ENCODE measurements around the gene HS6ST3. TPM values are rescaled to one million over a fixed set of nuclear protein-coding genes. Genes with fewer than 3 reads are reported as not detected.

HS6ST3 gene
- total RNA-seq, 1 experiment from 2014 or later, result not detected

DNA sequence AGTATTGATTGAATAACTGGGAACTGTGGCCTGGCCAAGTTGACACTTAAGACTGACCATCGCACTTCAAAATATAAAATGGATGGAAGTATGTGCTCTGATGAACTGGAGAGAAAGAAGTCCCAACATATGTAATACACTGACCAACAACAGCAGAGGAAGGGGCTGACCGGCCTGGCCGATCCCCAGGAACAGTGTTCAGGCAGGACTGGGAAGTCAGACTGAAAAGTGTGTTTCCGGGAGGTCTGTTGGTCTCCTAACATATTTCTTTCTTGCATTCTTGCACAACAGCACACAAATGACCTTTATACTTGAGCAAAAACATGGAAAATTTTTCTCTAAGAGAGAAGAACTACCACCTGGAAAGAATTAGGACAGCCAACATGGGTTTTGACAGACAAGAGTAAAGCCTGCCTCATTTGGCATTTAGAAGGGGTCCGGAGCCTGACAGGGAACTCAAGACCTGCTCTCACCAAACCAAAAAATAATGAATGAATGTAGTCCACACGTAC is 606.5 kb downstream of the HS6ST3 start:
- Histone ChIP-seq H3K27me3 (replicated peaks; ENCODE audit: control insufficient read depth, insufficient read depth, low read length) (no peaks in the 10 kb centered on the region), H3K36me3 (ENCODE audit: control insufficient read depth, insufficient read depth, low read length) (no peaks in the 10 kb centered on the region), H3K4me1 (no peaks in the 10 kb centered on the region), H3K4me3 (ENCODE audit: low read depth, low read length) (no peak overlapping the region), H3K9me3 (no peaks in the 10 kb centered on the region; the same call in 1 of the 2 replicates)
- intact Hi-C loops (cut with micrococcal nuclease; ENCODE audit: unreplicated experiment), result no loop called here
- Mint-ChIP-seq H3K9me3 (ENCODE audit: unreplicated experiment) (no peaks in the 10 kb centered on the region), H3K36me3 (ENCODE audit: insufficient read depth, unreplicated experiment) (no peaks in the 10 kb centered on the region), H3K27ac (ENCODE audit: unreplicated experiment) (no peak overlapping the region), H3K4me1 (ENCODE audit: low read depth, unreplicated experiment) (no peaks in the 10 kb centered on the region), H3K27me3 (ENCODE audit: insufficient read depth, unreplicated experiment) (peaks cover 3% of the 10 kb centered on the region), H3K4me3 (ENCODE audit: unreplicated experiment) (no peak overlapping the region)
- TF ChIP-seq, protein P1, sequence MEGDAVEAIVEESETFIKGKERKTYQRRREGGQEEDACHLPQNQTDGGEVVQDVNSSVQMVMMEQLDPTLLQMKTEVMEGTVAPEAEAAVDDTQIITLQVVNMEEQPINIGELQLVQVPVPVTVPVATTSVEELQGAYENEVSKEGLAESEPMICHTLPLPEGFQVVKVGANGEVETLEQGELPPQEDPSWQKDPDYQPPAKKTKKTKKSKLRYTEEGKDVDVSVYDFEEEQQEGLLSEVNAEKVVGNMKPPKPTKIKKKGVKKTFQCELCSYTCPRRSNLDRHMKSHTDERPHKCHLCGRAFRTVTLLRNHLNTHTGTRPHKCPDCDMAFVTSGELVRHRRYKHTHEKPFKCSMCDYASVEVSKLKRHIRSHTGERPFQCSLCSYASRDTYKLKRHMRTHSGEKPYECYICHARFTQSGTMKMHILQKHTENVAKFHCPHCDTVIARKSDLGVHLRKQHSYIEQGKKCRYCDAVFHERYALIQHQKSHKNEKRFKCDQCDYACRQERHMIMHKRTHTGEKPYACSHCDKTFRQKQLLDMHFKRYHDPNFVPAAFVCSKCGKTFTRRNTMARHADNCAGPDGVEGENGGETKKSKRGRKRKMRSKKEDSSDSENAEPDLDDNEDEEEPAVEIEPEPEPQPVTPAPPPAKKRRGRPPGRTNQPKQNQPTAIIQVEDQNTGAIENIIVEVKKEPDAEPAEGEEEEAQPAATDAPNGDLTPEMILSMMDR (IDR thresholded peaks at IDR 0.05; ENCODE audit: insufficient read depth in 1 of 2, low read depth in 1 of 2, low read length in 1 of 2, severe bottlenecking in 1 of 2, unreplicated experiment in 1 of 2), result no peak
- no peak for DNase-seq
- BruUV-seq (replicated peaks), result no TSS peak
- ChIA-PET POLR2A (no interaction called here), CTCF (no interaction called here)

DNA sequence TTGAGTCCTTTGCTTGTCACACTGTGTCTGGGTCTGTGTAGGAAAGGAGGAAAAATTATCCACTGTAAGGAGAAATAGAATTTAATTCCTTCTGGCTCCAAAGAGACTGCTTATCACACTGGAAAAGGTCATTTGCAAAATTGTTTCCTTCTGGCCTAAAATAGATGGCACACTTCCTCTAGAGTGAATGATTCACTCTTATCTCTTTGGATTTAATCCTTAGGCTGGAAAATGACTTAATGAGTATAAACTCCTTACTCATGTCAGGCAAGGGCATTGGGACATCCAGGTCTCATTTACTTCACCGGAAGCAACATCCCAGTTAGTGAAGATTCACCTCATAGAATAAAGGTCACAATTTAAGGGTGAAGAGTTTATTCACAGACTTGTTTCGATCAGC is 610.8 kb downstream of the HS6ST3 start:
- POLR2A ChIA-PET, result no interaction called here

DNA sequence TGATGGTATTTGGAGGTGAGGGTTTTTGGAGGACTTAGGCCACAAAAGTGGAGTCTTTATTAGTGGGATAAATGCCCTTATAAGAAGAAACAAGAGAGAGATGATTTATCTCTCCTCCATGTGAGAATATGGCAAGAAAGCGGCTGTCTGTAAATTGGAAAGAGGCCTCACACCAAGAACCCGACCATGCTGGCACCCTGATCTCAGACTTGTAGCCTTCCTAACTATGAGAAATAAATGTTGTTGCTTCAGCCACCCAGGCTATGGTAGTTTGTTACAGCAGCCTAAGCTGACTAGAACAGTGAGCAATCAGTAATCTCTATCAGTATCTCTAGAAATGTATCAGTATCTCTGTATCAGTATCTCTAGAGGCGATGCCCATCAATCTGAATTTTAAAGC is 617.2 kb downstream of the HS6ST3 start:
- no peaks in the 10 kb centered on the region for H3K4me1 Mint-ChIP-seq (ENCODE audit: low read depth, unreplicated experiment)
- no peaks in the 10 kb centered on the region for H3K9me3 Mint-ChIP-seq (ENCODE audit: unreplicated experiment)
- no peak for DNase-seq
- H3K4me3 Mint-ChIP-seq (ENCODE audit: unreplicated experiment), result no peak overlapping the region
- no peaks in the 10 kb centered on the region for H3K27me3 ChIP-seq (replicated peaks; ENCODE audit: control insufficient read depth, insufficient read depth, low read length)
- H3K27me3 Mint-ChIP-seq (ENCODE audit: insufficient read depth, unreplicated experiment), result peaks cover 11% of the 10 kb centered on the region
- no peaks in the 10 kb centered on the region for H3K9me3 ChIP-seq
- ChIA-PET CTCF (no interaction called here), POLR2A (no interaction called here)
- TF ChIP-seq, protein P1 (IDR thresholded peaks at IDR 0.05; ENCODE audit: insufficient read depth in 1 of 2, low read depth in 1 of 2, low read length in 1 of 2, severe bottlenecking in 1 of 2, unreplicated experiment in 1 of 2), result no peak
- H3K36me3 ChIP-seq (ENCODE audit: control insufficient read depth, insufficient read depth, low read length), result no peaks in the 10 kb centered on the region
- intact Hi-C loops (cut with micrococcal nuclease; ENCODE audit: unreplicated experiment), result no loop called here
- H3K4me1 ChIP-seq, result no peaks in the 10 kb centered on the region
- no peak overlapping the region for H3K27ac Mint-ChIP-seq (ENCODE audit: unreplicated experiment)
- no TSS peak for BruUV-seq (replicated peaks)
- H3K36me3 Mint-ChIP-seq (ENCODE audit: insufficient read depth, unreplicated experiment), result no peaks in the 10 kb centered on the region
- H3K4me3 ChIP-seq (ENCODE audit: low read depth, low read length), result no peak overlapping the region

More for the DNA sequence above, 610.8 kb downstream of the HS6ST3 start:
- TF ChIP-seq, protein P1 (IDR thresholded peaks at IDR 0.05; ENCODE audit: insufficient read depth in 1 of 2, low read depth in 1 of 2, low read length in 1 of 2, severe bottlenecking in 1 of 2, unreplicated experiment in 1 of 2), result no peak
- Histone ChIP-seq H3K4me3 (ENCODE audit: low read depth, low read length) (no peak overlapping the region), H3K4me1 (no peaks in the 10 kb centered on the region), H3K9me3 (no peaks in the 10 kb centered on the region; the same call in 1 of the 2 replicates), H3K36me3 (ENCODE audit: control insufficient read depth, insufficient read depth, low read length) (no peaks in the 10 kb centered on the region), H3K27me3 (replicated peaks; ENCODE audit: control insufficient read depth, insufficient read depth, low read length) (no peaks in the 10 kb centered on the region)
- no peak for DNase-seq
- Mint-ChIP-seq H3K27me3 (ENCODE audit: insufficient read depth, unreplicated experiment) (peaks cover 4% of the 10 kb centered on the region), H3K4me3 (ENCODE audit: unreplicated experiment) (no peak overlapping the region), H3K27ac (ENCODE audit: unreplicated experiment) (no peak overlapping the region), H3K36me3 (ENCODE audit: insufficient read depth, unreplicated experiment) (no peaks in the 10 kb centered on the region), H3K4me1 (ENCODE audit: low read depth, unreplicated experiment) (no peaks in the 10 kb centered on the region), H3K9me3 (ENCODE audit: unreplicated experiment) (no peaks in the 10 kb centered on the region)
- BruUV-seq (replicated peaks), result no TSS peak
- CTCF ChIA-PET, result no interaction called here
- intact Hi-C loops (cut with micrococcal nuclease; ENCODE audit: unreplicated experiment), result no loop called here
